Hepatocyte (in vitro differentiated cells): ENCODE results near the gene SLC9A8. TPM values are rescaled to one million over a fixed set of nuclear protein-coding genes. Genes with fewer than 3 reads are reported as not detected.
A peak's percentile ranks its signal among the peaks of the same experiment; 100 is the strongest.

Experiments
- DNase-seq: peaks from one replicate; pipeline ENCODE4 v3.0.0-alpha.2; 2016; ENCODE audit warnings: low spot score
- H2AFZ ChIP-seq: fragments of 200-600 bp; sonication (generic); 2 replicates; pipeline ENCODE4 v1.6.0; 2016; ENCODE audit warnings: antibody characterized with exemption, mild to moderate bottlenecking
- H3K27ac ChIP-seq: fragments of 200-600 bp; sonication (generic); 2 replicates; pipeline ENCODE4 v1.5.1; 2016; ENCODE audit warnings: mild to moderate bottlenecking
- H3K27me3 ChIP-seq: fragments of 200-600 bp; sonication (generic); 2 replicates; pipeline ENCODE4 v1.6.1; 2016
- H3K36me3 ChIP-seq: fragments of 200-600 bp; sonication (generic); replicated peaks from 2 replicates; pipeline ENCODE4 v1.5.1; 2016; ENCODE audit warnings: low read depth; ENCODE audit not compliant: insufficient read depth
- H3K4me1 ChIP-seq: fragments of 200-600 bp; sonication (generic); 2 replicates; pipeline ENCODE4 v1.5.1; 2016; ENCODE audit warnings: mild to moderate bottlenecking, moderate library complexity; ENCODE audit not compliant: insufficient read depth
- H3K4me2 ChIP-seq: fragments of 200-600 bp; sonication (generic); 2 replicates; pipeline ENCODE4 v1.6.0; 2016
- H3K4me3 ChIP-seq: fragments of 200-600 bp; sonication (generic); 2 replicates; pipeline ENCODE4 v1.5.1; 2016; ENCODE audit warnings: mild to moderate bottlenecking
- H3K79me2 ChIP-seq: fragments of 200-600 bp; sonication (generic); 2 replicates; pipeline ENCODE4 v1.6.0; 2017; ENCODE audit warnings: mild to moderate bottlenecking
- H3K9me2 ChIP-seq: fragments of 200-600 bp; sonication (generic); replicated peaks from 2 replicates; pipeline ENCODE4 v1.6.0; 2017; ENCODE audit warnings: mild to moderate bottlenecking; ENCODE audit not compliant: insufficient read depth
- H3K9me3 ChIP-seq: fragments of 200-600 bp; sonication (generic); 2 replicates; pipeline ENCODE4 v1.5.1; 2016; ENCODE audit warnings: low read depth, mild to moderate bottlenecking
- H4K20me1 ChIP-seq: fragments of 200-600 bp; sonication (generic); 2 replicates; pipeline ENCODE4 v1.6.0; 2016; ENCODE audit warnings: mild to moderate bottlenecking; ENCODE audit not compliant: insufficient read depth, poor library complexity, severe bottlenecking
- CTCF ChIP-seq: fragments of 200-600 bp; sonication (generic); IDR thresholded peaks from 2 replicates; pipeline ENCODE4 v1.5.1; 2016; ENCODE audit warnings: antibody characterized with exemption, mild to moderate bottlenecking; ENCODE audit not compliant: poor library complexity
- EZH2 ChIP-seq: fragments of 200-600 bp; sonication (generic); IDR thresholded peaks from 2 replicates; pipeline ENCODE4 v1.6.1; 2016; ENCODE audit warnings: antibody characterized with exemption, mild to moderate bottlenecking, borderline replicate concordance
- EZH2phosphoT487 ChIP-seq: fragments of 200-600 bp; sonication (generic); IDR thresholded peaks from one replicate; pipeline ENCODE4 v1.6.1; 2018; ENCODE audit warnings: antibody characterized with exemption, mild to moderate bottlenecking, low read depth, moderate library complexity; ENCODE audit not compliant: unreplicated experiment, severe bottlenecking
- WGBS: methylation state at CpG from one replicate; pipeline ENCODE4 v1.1.6; 2016; ENCODE audit warnings: low lambda C conversion rate; ENCODE audit errors: missing lambda C conversion rate; 5-methylcytosine and 5-hydroxymethylcytosine counted together
- polyA plus RNA-seq: library from polyadenylated mRNA; unstranded; fragments of >200 nt; fragmentation: Nextera tagmentation; extraction: Ambion mirVana; gene quantifications from 2 replicates; pipeline ENCODE4 v1.2.1, GENCODE V29; 2016
- total RNA-seq: library from RNA; depleted of rRNA; stranded (reverse); fragments of >200 nt; gene quantifications from 2 replicates; pipeline ENCODE4 v1.2.3, GENCODE V29; 2014

Gene SLC9A8
- total and polyA plus RNA-seq, 2 experiments from 2014 or later = 4.9 to 6.7 TPM

GRCh38 chr20:49843770-49844380 lies 31.2 kb downstream of the SLC9A8 start:
- Histone ChIP-seq H3K27ac (peak overlapping the region; percentile 15), H3K9me2 (no peaks in the 10 kb centered on the region), H4K20me1 (no peaks in the 10 kb centered on the region), H2AFZ (no peak overlapping the region), H3K9me3 (no peaks in the 10 kb centered on the region), H3K36me3 (no peaks in the 10 kb centered on the region), H3K4me3 (no peak overlapping the region), H3K4me1 (peaks cover 8% of the 10 kb centered on the region), H3K27me3 (no peaks in the 10 kb centered on the region), H3K79me2 (no peaks in the 10 kb centered on the region), H3K4me2 (peak overlapping the region; percentile 46)
- TF ChIP-seq EZH2 = no peak
- no peak for TF ChIP-seq CTCF
- TF ChIP-seq EZH2phosphoT487 = no peak
- no peak for DNase-seq
- 52% methylated on average over 3 of the region's 4 CpGs for WGBS

- Histone ChIP-seq H3K9me3 (no peaks in the 10 kb centered on the region), H3K4me2 (no peak overlapping the region), H3K27ac (no peak overlapping the region), H3K27me3 (no peaks in the 10 kb centered on the region), H3K4me3 (no peak overlapping the region), H3K9me2 (no peaks in the 10 kb centered on the region), H4K20me1 (no peaks in the 10 kb centered on the region), H3K36me3 (no peaks in the 10 kb centered on the region), H3K79me2 (no peaks in the 10 kb centered on the region), H2AFZ (no peak overlapping the region), H3K4me1 (peaks cover 8% of the 10 kb centered on the region)
- no peak for TF ChIP-seq EZH2phosphoT487
- TF ChIP-seq EZH2 = no peak
- TF ChIP-seq CTCF = no peak
- no peak for DNase-seq
- WGBS = 80% methylated on average over 1 of the region's 1 CpG
Observed at GRCh38 chr20:49845060-49845459, 32.4 kb downstream of the SLC9A8 start.

- Histone ChIP-seq H3K4me1 (peaks cover 14% of the 10 kb centered on the region), H4K20me1 (no peaks in the 10 kb centered on the region), H2AFZ (no peak overlapping the region), H3K79me2 (no peaks in the 10 kb centered on the region), H3K36me3 (no peaks in the 10 kb centered on the region), H3K4me3 (no peak overlapping the region), H3K4me2 (no peak overlapping the region), H3K9me2 (no peaks in the 10 kb centered on the region), H3K27me3 (no peaks in the 10 kb centered on the region), H3K9me3 (no peaks in the 10 kb centered on the region), H3K27ac (no peak overlapping the region)
- DNase-seq = peak; percentile 73
- 75% methylated on average over 6 of the region's 6 CpGs for WGBS
- TF ChIP-seq EZH2phosphoT487 = no peak
- TF ChIP-seq EZH2 = no peak
- TF ChIP-seq CTCF = peak; percentile 72
Observed at GRCh38 chr20:49846206-49846807, 33.7 kb downstream of the SLC9A8 start.
